ENCODE measurements around the gene TOMM20L.
"Not testable (repeated sequence)": the region's sequence is repeated elsewhere in the genome, so short reads cannot be mapped to it uniquely, and the experiment has no call there.

TOMM20L gene

DNA sequence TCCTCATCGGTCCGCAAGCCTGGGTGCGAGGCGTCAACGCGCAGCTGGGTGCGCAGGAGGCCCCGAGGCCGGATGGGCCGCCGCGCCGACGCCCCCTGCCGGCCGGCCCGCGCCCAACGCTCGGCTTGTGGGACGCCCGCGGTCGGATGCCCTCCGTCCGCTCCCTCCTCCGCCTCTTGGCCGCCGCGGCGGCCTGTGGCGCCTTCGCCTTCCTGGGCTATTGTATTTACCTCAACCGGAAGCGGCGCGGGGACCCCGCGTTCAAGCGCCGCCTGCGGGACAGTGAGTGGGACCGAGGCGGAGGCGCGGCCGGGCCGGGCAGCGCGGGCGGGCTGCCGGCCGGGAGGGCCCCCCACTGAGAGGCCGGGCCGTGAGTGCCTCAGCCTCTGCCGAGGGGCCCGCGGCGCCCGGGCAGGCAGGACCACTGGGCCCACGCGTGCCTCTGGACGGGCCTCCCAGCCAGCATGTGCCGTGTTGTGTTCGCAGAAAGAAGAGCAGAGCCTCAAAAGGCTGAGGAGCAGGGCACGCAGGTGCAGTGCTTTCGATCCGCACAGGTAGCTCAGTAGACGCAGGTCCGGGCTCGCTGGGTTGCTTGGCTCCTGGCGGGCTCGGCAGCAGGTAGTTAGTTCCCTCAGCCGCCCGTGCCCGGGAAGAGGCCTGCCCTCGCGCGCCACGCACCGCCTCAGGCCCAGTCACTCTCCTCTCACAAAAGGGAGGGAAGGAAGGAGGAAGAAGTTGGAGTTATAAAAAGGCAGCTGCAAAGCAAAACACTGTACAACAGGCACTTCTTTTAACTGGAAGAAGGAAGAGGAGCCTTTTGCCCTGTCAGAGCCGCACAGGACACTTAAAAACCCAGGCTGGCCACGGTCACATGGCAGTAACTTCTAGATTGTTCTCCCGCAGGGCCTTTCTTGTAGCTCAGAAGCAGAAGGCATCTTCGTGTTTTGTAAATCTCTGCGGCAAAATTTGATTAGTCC is at the start of gene TOMM20L:
TOMM20L (plus strand) TSS at position 119 of the 977 bp plus-strand sequence; CDS start at position 147, 28 bp downstream.
- DNase-seq (ENCODE audit: low read depth): peak; percentile 18

DNA sequence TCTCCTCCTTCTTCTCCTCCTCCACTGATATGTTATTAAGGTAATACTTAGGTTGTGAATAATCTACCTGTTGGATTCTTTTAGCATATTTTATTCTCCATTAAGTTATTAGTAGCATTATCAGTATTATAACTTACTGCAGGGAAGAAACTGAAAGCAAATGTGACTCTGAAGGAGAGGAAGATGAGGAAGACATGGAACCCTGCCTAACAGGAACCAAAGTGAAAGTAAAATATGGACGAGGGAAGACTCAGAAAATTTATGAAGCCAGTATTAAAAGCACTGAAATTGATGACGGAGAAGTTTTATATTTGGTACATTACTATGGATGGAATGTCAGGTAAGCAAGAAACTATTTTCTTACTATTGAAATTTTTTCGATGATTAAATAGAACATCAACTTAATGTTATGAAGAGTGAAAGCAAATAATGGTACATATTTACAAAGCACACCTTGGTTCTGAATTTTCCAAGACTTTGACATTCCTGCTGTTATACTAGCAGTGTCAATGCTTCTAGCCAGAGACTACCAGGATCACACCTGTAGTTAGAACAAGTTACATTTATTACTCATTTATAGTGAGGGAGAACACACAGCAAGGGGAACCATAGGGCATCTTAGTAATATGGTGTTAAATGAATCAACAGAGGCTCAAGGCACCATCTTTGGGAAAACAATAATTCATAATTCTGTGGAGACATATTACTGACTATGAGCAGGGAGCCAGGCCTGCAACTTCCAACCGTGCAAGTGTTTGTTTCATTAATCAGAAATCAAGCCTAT is 42.0 kb upstream of the TOMM20L start:
- DNase-seq (ENCODE audit: low read depth): no peak

DNA sequence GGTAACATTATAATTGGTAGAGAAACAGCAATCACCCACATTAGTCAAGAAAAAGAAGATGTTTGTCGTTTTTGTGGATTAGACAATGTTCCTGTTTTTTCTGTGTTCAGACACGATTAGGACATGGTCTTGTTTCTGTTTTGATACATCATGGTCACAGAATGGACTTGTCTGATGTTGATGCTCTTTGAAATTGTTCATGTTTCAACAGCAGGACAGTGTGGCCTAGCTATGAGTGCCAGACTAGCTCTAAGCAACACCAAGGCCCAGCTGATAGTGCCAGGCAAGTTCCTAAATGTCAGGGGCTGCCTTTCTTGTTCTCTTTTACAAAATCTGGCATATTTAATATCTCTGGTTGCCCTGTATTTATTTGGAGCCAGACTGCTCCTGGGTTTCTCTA is 40.9 kb upstream of the TOMM20L start:
- DNase-seq (ENCODE audit: low read depth): no peak

DNA sequence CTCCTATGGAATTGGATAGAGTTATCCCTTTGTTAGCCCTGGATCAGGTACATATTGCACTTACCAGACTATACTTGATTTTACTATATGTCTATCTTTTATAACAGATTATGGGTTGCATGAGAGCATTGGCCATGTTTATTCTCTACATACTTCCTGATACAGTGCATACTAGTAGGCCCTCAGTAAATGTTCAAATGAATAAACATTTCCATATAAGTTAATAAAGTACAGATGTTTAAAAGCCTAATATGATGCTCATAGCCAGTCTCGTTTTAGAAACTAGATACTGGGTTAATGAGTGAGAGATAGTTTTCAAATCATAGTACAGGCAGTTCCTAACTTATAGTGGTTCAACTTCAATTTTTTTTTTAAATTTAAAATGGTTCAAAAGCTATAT is 39.5 kb upstream of the TOMM20L start:
- no peak for DNase-seq (ENCODE audit: low read depth)

DNA sequence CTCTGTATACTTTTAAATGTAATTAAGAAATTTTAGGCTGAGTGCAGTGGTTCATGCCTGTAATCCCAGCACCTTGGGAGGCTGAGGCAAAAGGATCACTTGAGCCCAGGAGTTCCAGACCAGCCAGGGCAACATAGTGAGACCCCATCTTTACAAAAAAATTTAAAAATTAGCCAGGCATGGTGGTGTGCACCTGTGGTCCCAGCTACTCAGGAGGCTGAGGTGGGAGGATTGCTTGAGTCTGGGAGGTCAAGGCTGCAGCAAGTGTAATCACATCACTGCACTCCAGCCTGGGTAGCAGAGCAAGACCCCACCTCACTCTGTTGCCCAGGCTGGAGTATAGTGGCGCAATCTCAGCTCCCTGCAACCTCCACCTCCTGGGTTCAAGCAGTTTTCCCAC is 33.5 kb upstream of the TOMM20L start:
- not testable (repeated sequence) for DNase-seq (ENCODE audit: low read depth)

- peak; percentile 10 for DNase-seq (ENCODE audit: low read depth)
Observed at GRCh38 chr14:58362798-58363412, 32.8 kb upstream of the TOMM20L start.

- DNase-seq (ENCODE audit: low read depth): no peak
Observed at GRCh38 chr14:58364316-58364715, 31.4 kb upstream of the TOMM20L start.

GRCh38 chr14:58367296-58367695 is 28.4 kb upstream of the TOMM20L start:
- no peak for DNase-seq (ENCODE audit: low read depth)

DNA sequence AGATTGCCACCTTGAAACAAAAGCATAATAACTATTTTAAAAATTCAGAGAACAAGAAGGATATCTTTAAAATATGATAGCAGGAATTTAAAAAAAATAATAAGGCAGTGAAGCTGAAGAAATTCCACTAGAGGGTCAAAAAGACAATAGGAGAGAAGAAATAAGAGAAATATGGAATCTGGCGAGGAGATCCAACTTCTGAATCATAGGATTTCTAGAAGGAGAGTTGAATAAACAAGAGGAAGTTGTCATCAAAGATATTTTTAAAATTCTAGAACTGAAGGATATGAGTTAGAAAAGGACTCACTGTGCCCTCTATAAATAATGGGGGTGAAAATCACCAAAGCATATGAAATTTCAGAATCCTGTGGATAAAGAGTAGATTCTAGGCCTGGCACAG is 26.8 kb upstream of the TOMM20L start:
- DNase-seq (ENCODE audit: low read depth): no peak

DNA sequence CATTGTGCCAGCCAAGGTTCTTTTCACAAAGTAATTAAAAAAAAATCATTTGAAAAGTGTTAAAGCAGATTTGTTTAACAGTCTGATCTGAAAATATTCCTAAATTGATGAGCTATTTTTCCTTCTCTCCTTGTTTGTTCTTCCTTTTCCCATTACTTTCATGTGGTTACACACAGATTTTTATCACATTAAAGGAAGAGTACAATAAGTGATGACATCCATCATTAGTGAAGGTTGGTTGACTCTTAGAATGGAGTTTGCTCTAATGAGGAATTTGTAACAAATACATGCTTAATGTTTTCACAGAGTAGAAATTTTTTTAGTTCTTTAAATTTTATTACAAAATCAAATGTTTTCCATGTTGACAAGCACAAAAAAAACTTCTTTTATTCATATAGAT is 18.9 kb upstream of the TOMM20L start:
- no peak for DNase-seq (ENCODE audit: low read depth)

GRCh38 chr14:58390830-58391229 is 4.9 kb upstream of the TOMM20L start:
- DNase-seq (ENCODE audit: low read depth): no peak

- DNase-seq (ENCODE audit: low read depth): no peak
Observed at GRCh38 chr14:58395562-58395811, 243 bp upstream of the TOMM20L start.

DNA sequence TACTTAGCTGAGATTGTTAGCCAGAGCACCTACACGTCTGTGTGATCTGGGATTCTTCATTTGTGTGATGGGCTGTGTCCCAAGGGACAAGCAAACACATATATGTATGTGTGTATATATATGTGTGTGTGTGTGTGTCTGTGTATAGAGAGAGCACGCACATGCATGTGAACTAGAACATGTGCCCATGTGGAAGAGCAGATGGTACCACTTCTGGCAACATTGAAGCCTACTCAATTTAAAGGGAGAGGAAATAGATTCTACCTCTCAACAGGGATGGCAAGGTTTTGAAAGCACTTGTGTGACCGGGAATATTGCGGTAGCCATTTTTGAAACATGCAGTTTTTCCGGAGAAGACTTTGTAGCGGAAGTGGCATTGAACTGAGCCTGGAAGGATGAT is 1.4 kb downstream of the TOMM20L start:
- DNase-seq (ENCODE audit: low read depth): no peak

- no peak for DNase-seq (ENCODE audit: low read depth)
Observed at GRCh38 chr14:58398495-58398894, 2.8 kb downstream of the TOMM20L start.

DNA sequence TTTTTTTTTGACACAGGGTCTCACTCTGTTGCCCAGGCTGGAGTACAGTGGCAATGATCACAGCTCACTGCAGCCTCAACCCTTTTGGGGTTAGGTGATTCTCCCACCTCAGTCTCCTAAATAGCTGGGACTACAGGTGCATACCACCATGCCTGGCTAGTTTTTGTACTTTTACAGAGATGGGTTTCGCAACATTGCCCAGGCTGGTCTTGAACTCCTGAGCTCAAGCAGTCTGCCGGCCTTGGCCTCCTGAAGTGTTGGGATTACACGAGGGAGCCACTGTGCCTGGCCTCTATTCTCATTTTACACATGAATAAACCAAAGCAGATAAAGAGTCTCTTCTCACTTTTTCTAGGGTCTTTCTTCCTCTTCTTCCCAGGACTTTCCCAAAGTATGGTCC is 3.2 kb downstream of the TOMM20L start:
- no peak for DNase-seq (ENCODE audit: low read depth)

GRCh38 chr14:58401587-58401986 is 5.9 kb downstream of the TOMM20L start:
- DNase-seq (ENCODE audit: low read depth): no peak

- DNase-seq (ENCODE audit: low read depth): no peak
Observed at GRCh38 chr14:58408681-58409215, 13.0 kb downstream of the TOMM20L start.

- no peak for DNase-seq (ENCODE audit: low read depth)
Observed at GRCh38 chr14:58414845-58415244, 19.1 kb downstream of the TOMM20L start.

DNA sequence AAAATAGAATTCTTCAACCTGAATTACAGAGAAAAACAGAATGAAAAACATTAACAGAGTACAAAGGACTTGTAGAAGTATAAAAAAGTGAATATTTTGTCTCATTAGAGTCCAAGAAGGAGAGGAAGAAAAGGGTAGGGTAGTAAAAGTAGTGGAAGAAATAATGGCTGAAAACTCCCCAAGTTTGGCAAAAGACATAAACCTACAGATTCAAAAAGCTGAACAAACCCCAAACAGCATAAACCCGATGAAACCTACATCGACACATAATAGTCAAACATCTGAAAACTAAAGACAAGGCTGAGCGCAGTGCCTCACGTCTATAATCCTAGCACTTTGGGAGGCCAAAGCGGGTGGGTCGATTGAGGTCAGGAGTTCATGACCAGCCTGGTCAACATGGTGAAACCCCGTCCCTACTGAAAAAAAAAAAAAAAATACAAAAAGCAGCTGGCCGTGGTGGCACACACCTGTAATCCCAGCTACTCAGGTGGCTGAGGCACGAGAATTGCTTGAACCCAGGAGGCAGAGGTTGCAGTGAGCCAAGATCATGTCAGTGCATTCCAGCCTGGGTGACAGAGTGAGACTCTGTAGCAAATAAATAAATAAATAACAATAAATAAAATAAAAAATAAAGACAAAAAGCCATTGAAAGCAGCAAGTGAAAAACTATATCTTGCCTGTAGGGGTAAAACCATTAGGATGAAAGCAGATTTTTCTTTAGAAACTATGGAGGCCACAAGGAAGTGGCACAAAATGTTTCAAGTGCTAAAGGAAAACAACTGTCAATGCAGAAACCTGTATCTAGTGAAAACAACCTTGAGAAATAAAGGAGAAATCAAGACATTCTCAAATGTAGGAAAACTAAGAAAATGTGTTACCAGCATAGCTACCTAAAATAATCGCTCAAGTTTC is 20.2 kb downstream of the TOMM20L start:
- no peak for DNase-seq (ENCODE audit: low read depth)

- DNase-seq (ENCODE audit: low read depth): not testable (repeated sequence)
Observed at GRCh38 chr14:58416934-58417333, 21.2 kb downstream of the TOMM20L start.

DNA sequence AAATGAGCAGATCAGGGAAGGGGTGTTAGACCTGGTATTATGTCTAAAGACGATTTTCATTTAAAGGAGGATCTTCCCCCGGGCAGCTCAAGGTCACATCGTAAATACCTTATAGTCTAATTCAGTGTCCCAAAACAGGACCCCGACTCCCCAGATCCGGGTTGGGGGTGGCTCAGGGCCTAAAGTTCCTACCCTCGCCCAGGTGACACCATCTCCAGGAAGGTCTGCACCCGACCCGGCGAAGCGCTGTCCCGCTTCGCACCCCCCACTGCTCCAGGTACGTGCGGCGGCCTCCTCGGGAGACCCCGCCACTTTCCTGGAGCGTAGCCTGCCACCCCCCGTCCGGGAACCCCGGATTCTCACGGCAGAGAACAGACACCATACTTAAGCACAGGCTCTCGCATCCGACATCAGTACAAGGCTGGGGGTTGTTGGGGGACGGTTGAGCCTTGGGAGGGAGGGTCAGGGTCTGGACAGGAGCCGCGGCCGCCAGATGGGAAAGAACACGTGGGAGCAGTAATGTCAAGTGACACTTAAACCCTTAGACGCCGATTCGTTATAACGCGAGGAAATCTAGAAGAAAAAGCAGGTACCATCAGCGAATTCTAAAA is 31.0 kb downstream of the TOMM20L start:
- DNase-seq (ENCODE audit: low read depth): peak; percentile 42
